Skeletal muscle tissue (tissue), 4 donors: ENCODE measurements around the gene PRDM16. TPM values are rescaled to one million over a fixed set of nuclear protein-coding genes. Genes with fewer than 3 reads are reported as not detected.
A peak's percentile ranks its signal among the peaks of the same experiment; 100 is the strongest.

Experiments
- H3K27ac ChIP-seq: one replicate; pipeline ENCODE4 v1.7.0; 2013; ENCODE audit warnings: mild to moderate bottlenecking, low read depth, low read length, inconsistent platforms
- H3K27me3 ChIP-seq, 3 donors: one replicate each; pipeline ENCODE4 v1.7.0; 2013; ENCODE audit warnings: low read length in 3 of 3; ENCODE audit not compliant: control insufficient read depth in 3 of 3, insufficient read depth in 3 of 3
- H3K36me3 ChIP-seq, 3 donors: one replicate each; pipeline ENCODE4 v1.7.0; 2013; ENCODE audit warnings: low read length in 3 of 3; ENCODE audit not compliant: control insufficient read depth in 3 of 3, insufficient read depth in 3 of 3
- H3K4me1 ChIP-seq, 3 donors: one replicate each; pipeline ENCODE4 v1.7.0; 2013; ENCODE audit warnings: low read length in 3 of 3, mild to moderate bottlenecking in 3 of 3; ENCODE audit not compliant: control insufficient read depth in 3 of 3, insufficient read depth in 3 of 3
- H3K4me3 ChIP-seq, 3 donors: one replicate each; pipeline ENCODE4 v1.7.0; 2013; ENCODE audit warnings: low read length in 3 of 3
- H3K9ac ChIP-seq, 3 donors: one replicate each; pipeline ENCODE4 v1.7.0; 2013; ENCODE audit warnings: low read length in 3 of 3, mild to moderate bottlenecking in 3 of 3, moderate library complexity in 2 of 3, low read depth in 1 of 3
- H3K9me3 ChIP-seq, 3 donors: one replicate each; pipeline ENCODE4 v1.7.0; 2013; ENCODE audit warnings: low read length in 3 of 3; ENCODE audit not compliant: control insufficient read depth in 3 of 3
- total RNA-seq: library from RNA; depleted of rRNA; stranded (reverse); fragments of >200 nt; gene quantifications from one replicate; pipeline ENCODE4 v1.2.3, GENCODE V29; 2014
- donor health status: Osteomylitis.

PRDM16 gene
- total RNA-seq, 1 donor from 2014 or later = 4.7 TPM

DNA sequence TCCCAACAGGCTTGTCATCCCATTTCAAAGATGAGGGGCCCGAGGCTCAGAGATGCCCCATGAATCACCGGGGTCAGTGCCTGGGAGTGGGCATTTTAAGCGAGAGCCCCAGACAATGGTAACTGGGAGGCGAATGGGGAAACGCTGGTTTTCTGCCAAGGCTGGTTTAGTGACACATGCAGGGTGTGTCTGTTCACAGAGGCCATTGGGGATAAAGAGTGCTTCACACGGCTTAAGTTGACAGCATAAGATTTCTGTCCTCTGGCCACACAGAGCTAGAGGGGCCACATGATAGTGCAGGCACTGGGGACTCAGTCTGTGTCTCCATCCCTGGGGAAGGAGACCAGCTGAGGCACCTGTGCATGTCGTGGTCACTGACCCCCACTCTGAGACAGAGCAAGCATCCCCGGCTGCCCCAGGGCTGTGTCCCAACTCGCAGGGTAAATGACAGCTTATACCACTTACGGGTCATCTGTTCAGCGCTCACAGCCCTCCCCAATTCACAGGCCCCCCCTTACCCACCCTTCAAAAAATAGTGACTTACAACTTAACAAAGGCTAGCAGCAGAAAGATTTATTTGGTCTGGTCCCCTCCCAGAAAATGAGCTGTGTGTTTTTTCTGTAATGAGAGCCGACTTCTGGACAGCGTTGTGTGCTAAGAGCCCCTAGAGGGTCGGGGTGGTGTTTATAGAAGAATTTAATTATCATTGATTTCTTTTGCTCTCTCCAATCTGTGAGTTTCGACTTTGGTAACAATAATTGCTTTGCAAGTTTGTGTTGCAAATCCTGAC, 350.6 kb downstream of the PRDM16 start:
- Histone ChIP-seq H3K27me3 (peaks cover 4 to 49% (median 20%) of the 10 kb centered on the region in 3 donors), H3K9ac (no peak overlapping the region), H3K9me3 (no peaks in the 10 kb centered on the region), H3K36me3 (no peaks in the 10 kb centered on the region), H3K4me1 (peaks cover 7 to 30% (median 11%) of the 10 kb centered on the region in 3 donors), H3K27ac (no peak overlapping the region), H3K4me3 (no peak overlapping the region)

DNA sequence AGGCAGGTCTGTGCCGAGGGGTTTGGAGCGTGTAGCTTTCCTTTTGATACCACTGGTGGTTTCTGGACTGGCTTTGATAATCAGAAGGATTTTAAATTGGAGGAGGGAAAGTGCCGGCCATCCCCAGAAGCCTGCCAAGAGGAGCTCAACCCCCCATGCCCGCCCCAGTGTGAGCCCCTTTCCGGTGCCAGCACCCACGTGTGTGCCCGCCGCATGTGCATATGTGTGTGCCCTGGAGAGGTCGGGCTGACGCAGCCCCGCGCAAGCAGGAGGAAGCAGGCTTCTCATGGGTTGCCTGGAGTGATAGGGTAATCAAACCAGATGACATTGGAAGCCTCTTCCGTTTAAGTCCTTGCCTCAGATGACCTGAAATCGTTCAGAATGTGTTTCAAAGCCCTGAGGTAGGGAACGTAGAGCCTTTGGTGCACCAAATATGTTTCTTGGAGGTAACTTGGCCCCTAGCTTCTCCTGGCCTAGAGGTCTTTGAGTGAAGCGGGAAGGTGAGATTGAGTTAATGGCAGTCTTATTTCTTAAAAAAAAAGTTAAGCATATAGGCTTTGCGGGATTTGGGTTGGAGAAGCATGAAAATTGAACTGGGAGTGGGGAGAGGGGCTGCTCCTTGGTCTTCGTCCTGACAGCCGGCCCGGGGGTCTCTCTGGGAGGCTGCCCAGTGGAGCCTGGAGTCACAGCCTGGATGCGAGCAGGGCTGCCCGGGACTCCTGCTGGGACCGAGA, 351.4 kb downstream of the PRDM16 start:
- peaks cover 4 to 49% (median 19%) of the 10 kb centered on the region in 3 donors for H3K27me3 ChIP-seq
- peaks cover 7 to 25% (median 13%) of the 10 kb centered on the region in 3 donors for H3K4me1 ChIP-seq
- no peak overlapping the region for H3K27ac ChIP-seq
- H3K9ac ChIP-seq = no peak overlapping the region
- no peaks in the 10 kb centered on the region for H3K9me3 ChIP-seq
- H3K4me3 ChIP-seq = no peak overlapping the region
- H3K36me3 ChIP-seq = no peaks in the 10 kb centered on the region

GRCh38 chr1:3422638-3423037, 353.6 kb downstream of the PRDM16 start:
- H3K27ac ChIP-seq = peak overlapping the region; percentile 40
- H3K9me3 ChIP-seq = no peaks in the 10 kb centered on the region
- no peaks in the 10 kb centered on the region for H3K36me3 ChIP-seq
- peaks cover 3 to 44% (median 16%) of the 10 kb centered on the region in 3 donors for H3K27me3 ChIP-seq
- H3K4me1 ChIP-seq = peaks cover 2 to 21% (median 13%) of the 10 kb centered on the region in 3 donors
- no peak overlapping the region for H3K4me3 ChIP-seq
- peak overlapping the region in 1 of 3 donors; percentile 57 for H3K9ac ChIP-seq

DNA sequence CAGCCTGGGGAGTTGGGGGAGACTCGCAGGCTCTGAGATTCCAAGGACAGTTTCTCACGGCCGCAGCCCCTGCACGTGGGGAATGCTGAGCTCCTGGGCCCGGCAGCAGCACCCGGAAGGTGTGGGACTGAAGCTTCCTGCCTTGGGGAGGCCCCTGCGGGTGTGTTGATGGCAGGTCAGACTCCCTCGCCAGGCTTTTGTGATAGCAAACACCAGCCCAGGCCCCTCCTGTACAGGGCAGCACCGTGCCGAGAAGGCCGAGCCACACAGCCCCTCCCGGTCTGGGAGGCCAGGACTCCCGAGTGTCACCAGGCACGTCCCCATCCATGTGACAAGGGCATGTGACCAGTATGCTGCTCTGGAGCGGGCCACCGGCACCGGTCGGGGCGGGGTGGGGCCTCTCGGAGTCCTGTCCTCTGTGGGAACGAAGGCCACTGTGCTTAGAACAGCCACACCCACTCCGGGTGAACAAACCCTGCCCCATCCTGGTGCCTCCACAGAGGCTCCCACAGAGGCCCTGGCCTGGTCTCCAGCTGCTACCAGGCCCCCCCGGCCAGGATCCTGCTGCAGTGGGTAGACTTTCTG, 354.3 kb downstream of the PRDM16 start:
- H3K27me3 ChIP-seq = peaks cover 3 to 37% (median 16%) of the 10 kb centered on the region in 3 donors
- H3K27ac ChIP-seq = peak overlapping the region; percentile 40
- peaks cover 2 to 21% (median 13%) of the 10 kb centered on the region in 3 donors for H3K4me1 ChIP-seq
- no peak overlapping the region for H3K4me3 ChIP-seq
- H3K9me3 ChIP-seq = no peaks in the 10 kb centered on the region
- no peaks in the 10 kb centered on the region for H3K36me3 ChIP-seq
- peak overlapping the region in 1 of 3 donors; percentile 57 for H3K9ac ChIP-seq

GRCh38 chr1:3423896-3424611, 355.1 kb downstream of the PRDM16 start:
- H3K4me1 ChIP-seq = peaks cover 2 to 21% (median 13%) of the 10 kb centered on the region in 3 donors
- H3K4me3 ChIP-seq = no peak overlapping the region
- no peaks in the 10 kb centered on the region for H3K36me3 ChIP-seq
- H3K27ac ChIP-seq = no peak overlapping the region
- peaks cover 3 to 30% (median 16%) of the 10 kb centered on the region in 3 donors for H3K27me3 ChIP-seq
- no peaks in the 10 kb centered on the region for H3K9me3 ChIP-seq
- no peak overlapping the region for H3K9ac ChIP-seq

DNA sequence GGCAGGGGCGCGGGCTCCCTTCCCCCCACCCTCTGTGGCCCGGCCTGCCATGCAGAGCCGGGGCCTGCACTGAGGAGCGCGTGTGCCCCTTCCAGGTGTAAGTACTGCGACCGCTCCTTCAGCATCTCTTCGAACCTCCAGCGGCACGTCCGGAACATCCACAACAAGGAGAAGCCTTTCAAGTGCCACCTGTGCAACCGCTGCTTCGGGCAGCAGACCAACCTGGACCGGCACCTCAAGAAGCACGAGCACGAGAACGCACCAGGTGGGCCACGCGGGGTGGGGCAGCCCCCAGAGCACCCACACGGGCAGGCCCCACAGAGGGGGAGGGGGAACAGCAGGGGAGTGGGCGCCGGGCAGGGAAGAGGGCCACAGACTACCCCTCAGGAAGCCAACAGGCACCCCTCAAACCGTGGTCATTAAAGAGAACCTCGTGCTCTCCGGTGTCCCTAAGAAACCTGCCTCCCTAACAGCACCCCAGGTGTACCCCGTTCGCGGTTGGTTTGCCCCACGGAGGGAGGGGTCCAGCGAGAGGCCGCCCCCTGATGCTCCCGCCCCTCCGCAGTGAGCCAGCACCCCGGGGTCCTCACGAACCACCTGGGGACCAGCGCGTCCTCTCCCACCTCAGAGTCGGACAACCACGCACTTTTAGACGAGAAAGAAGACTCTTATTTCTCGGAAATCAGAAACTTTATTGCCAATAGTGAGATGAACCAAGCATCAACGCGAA, 356.6 kb downstream of the PRDM16 start:
- peaks cover 2 to 21% (median 13%) of the 10 kb centered on the region in 3 donors for H3K4me1 ChIP-seq
- H3K27me3 ChIP-seq = peaks cover 3 to 29% (median 16%) of the 10 kb centered on the region in 3 donors
- H3K9ac ChIP-seq = no peak overlapping the region
- H3K9me3 ChIP-seq = no peaks in the 10 kb centered on the region
- no peak overlapping the region for H3K27ac ChIP-seq
- no peak overlapping the region for H3K4me3 ChIP-seq
- H3K36me3 ChIP-seq = no peaks in the 10 kb centered on the region

GRCh38 chr1:3426956-3427535, 358.0 kb downstream of the PRDM16 start:
- no peak overlapping the region for H3K27ac ChIP-seq
- no peaks in the 10 kb centered on the region for H3K36me3 ChIP-seq
- H3K27me3 ChIP-seq = peaks cover 3 to 26% (median 21%) of the 10 kb centered on the region in 3 donors
- peaks cover 2 to 18% (median 11%) of the 10 kb centered on the region in 3 donors for H3K4me1 ChIP-seq
- no peak overlapping the region for H3K9ac ChIP-seq
- no peaks in the 10 kb centered on the region for H3K9me3 ChIP-seq
- H3K4me3 ChIP-seq = no peak overlapping the region

DNA sequence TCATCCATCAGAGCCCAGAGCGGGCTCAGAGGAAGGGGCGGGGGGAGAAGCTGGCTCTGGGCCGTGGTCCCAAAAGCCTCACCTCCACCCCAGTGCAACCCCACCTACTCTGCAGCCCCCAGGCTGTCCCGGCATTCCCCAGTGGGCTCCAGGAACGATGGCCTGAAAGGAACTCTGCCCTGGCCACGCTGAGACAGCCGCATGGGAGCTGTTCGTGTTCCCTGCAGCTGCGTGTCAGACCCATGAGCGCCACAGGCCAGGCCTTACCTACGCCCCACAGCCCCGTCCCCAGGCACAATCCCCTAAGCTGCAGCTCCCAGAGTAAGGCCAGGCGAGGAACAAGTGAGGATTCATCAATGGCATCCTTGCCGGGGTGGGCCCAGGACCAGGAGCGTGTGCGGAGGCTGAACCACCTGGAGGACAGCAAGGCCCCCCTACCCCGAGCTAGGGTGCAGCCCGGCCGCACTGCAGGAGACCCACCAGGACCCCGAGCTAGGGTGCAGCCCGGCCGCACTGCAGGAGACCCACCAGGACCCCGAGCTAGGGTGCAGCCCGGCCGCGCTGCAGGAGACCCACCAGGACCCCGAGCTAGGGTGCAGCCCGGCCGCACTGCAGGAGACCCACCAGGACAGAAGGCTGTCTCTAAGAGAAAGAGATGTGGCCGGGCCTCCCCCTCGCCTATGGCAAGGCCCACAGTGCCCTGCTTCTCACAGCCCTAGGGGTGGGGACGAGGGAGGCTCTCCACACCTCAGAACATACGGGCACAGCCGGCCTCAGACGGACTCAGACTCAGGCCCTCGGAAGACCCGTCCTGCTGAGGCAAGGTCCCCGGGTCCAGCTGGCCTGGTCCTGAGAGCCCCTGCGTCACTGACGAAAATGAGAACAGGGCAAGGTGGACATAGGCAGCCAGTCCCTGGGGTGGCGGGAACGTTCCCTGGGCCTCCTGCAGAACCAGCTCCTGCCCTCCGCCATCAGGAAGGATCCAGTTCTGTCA, 359.0 kb downstream of the PRDM16 start:
- no peaks in the 10 kb centered on the region for H3K9me3 ChIP-seq
- no peaks in the 10 kb centered on the region for H3K36me3 ChIP-seq
- no peak overlapping the region for H3K9ac ChIP-seq
- peaks cover 0 to 10% (median 6%) of the 10 kb centered on the region in 3 donors for H3K4me1 ChIP-seq
- peaks cover 3 to 31% (median 16%) of the 10 kb centered on the region in 3 donors for H3K27me3 ChIP-seq
- H3K27ac ChIP-seq = no peak overlapping the region
- no peak overlapping the region for H3K4me3 ChIP-seq
